Uterus (tissue), 2 donors: ENCODE results near the gene SLC22A25.

Experiments
- CTCF ChIP-seq, 4 experiments: fragments of 200-600 bp in 2 of 4; fragments of 450-650 bp in 2 of 4; sonication (generic) in 2 of 4; IDR thresholded peaks; one replicate each; pipeline ENCODE4 v1.5.1; 2016 to 2019; ENCODE audit warnings: antibody characterized with exemption in 4 of 4, mild to moderate bottlenecking in 2 of 4, moderate library complexity in 1 of 4
- POLR2A ChIP-seq, 2 donors: fragments of 450-650 bp; IDR thresholded peaks; one replicate each; pipeline ENCODE4 v1.6.1; 2016; ENCODE audit warnings: antibody characterized with exemption in 2 of 2, mild to moderate bottlenecking in 1 of 2, moderate library complexity in 1 of 2

- TF ChIP-seq CTCF (IDR thresholded peaks at IDR 0.05) (no peak), POLR2A (IDR thresholded peaks at IDR 0.05) (no peak)
Observed at GRCh38 chr11:63273685-63274084, 30.3 kb upstream of the SLC22A25 start.
